Mesendoderm (in vitro differentiated cells): Measurements from ENCODE around the gene KL.

Source experiments
- DNase-seq: peaks from one replicate; pipeline ENCODE4 v3.0.0; 2013
- H2AK5ac ChIP-seq: 2 replicates; pipeline ENCODE4 v1.6.1; 2013; ENCODE audit warnings: low read length, inconsistent platforms
- H2BK120ac ChIP-seq: 2 replicates; pipeline ENCODE4 v1.6.1; 2013; ENCODE audit warnings: low read depth, mild to moderate bottlenecking, low read length, moderate library complexity, mixed read lengths
- H2BK15ac ChIP-seq: replicated peaks from 2 replicates; pipeline ENCODE4 v1.6.1; 2013; ENCODE audit warnings: low read depth, mild to moderate bottlenecking, moderate library complexity
- H2BK5ac ChIP-seq: 2 replicates; pipeline ENCODE4 v1.6.1; 2013; ENCODE audit warnings: low read length, inconsistent platforms
- H3K18ac ChIP-seq: 2 replicates; pipeline ENCODE4 v1.6.1; 2013; ENCODE audit warnings: mild to moderate bottlenecking, low read length, mixed read lengths
- H3K23ac ChIP-seq: one replicate; pipeline ENCODE4 v1.6.1; 2013; ENCODE audit warnings: low read length
- H3K27ac ChIP-seq: 2 replicates; pipeline ENCODE4 v1.5.1; 2013; ENCODE audit warnings: low read depth, mild to moderate bottlenecking, inconsistent platforms, low read length, moderate library complexity
- H3K27me3 ChIP-seq: 2 replicates; pipeline ENCODE4 v1.6.1; 2013; ENCODE audit warnings: low read length, control low read depth, mild to moderate bottlenecking, inconsistent platforms; ENCODE audit not compliant: insufficient read depth, poor library complexity
- H3K36me3 ChIP-seq: 2 replicates; pipeline ENCODE4 v1.6.1; 2013; ENCODE audit warnings: low read length, inconsistent platforms; ENCODE audit not compliant: control insufficient read depth, insufficient read depth
- H3K4ac ChIP-seq: one replicate; pipeline ENCODE4 v1.6.1; 2013; ENCODE audit warnings: low read depth, mild to moderate bottlenecking, low read length, moderate library complexity
- H3K4me1 ChIP-seq: 2 replicates; pipeline ENCODE4 v1.6.1; 2013; ENCODE audit warnings: low read depth, low read length, inconsistent platforms; ENCODE audit not compliant: control insufficient read depth
- H3K4me2 ChIP-seq: 2 replicates; pipeline ENCODE4 v1.6.1; 2013; ENCODE audit warnings: low read length
- H3K4me3 ChIP-seq: 2 replicates; pipeline ENCODE4 v1.5.1; 2013; ENCODE audit warnings: mild to moderate bottlenecking, low read length
- H3K56ac ChIP-seq: one replicate; pipeline ENCODE4 v1.6.1; 2013; ENCODE audit warnings: low read length
- H3K79me1 ChIP-seq: 2 replicates; pipeline ENCODE4 v1.6.1; 2013; ENCODE audit warnings: low read length, inconsistent platforms
- H3K79me2 ChIP-seq: 2 replicates; pipeline ENCODE4 v1.6.1; 2013; ENCODE audit warnings: mild to moderate bottlenecking, low read length; ENCODE audit not compliant: control insufficient read depth, insufficient read depth
- H3K9ac ChIP-seq: 2 replicates; pipeline ENCODE4 v1.6.1; 2013; ENCODE audit warnings: low read length, inconsistent platforms
- H4K5ac ChIP-seq: one replicate; pipeline ENCODE4 v1.6.1; 2013; ENCODE audit warnings: low read length
- H4K8ac ChIP-seq: one replicate; pipeline ENCODE4 v1.6.1; 2013; ENCODE audit warnings: low read depth, mild to moderate bottlenecking, control low read depth, low read length, moderate library complexity
- WGBS: extraction: QIAGEN DNeasy Blood & Tissue Kit; methylation state at CpG from one replicate; pipeline ENCODE4 v1.1.7; 2013; ENCODE audit warnings: low lambda C conversion rate, missing lambda C conversion rate; ENCODE audit not compliant: insufficient coverage; ENCODE audit errors: extremely low coverage; 5-methylcytosine and 5-hydroxymethylcytosine counted together

The KL gene

DNA sequence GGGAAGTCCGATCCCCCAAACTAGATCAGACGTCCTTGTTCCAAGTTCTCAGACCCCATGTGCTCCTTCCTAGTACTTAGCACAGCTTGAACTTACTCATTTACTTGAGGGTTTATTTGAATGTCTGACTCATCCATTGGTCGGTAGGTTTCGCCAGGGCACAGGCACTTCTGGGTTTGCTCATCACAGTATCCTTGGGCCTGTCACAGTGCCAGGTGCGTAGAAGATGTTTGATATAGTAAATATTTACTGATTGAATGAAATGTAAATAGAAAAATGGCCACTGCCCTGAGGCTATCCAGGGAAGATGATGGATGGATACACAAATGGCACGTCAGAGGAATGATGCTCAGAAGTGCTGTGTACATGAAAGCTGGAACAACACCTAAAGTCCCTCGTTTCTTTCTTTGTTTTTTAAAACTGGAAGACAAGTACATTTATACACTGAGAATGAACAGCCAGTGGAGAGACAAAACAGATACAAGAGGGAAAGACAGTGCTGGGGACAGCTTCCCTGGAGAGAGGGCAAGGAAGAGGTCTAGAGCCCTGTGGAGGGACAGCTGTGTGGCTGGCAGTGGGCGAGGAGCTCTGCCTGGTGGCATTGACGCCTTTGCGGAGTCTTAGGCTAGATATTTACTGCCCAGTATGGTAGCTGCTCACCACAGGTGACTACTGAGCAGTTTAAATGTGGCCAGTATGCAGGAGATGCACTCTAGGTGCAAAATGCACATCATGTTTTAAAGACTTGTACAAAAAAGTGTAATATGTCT lies 31.2 kb upstream of the KL start:
- H3K4me2 ChIP-seq, result no peak overlapping the region
- H3K23ac ChIP-seq, result no peak overlapping the region
- no peak overlapping the region for H2BK5ac ChIP-seq
- no peak overlapping the region for H3K4ac ChIP-seq
- H3K27me3 ChIP-seq, result no peaks in the 10 kb centered on the region
- no peak overlapping the region for H3K18ac ChIP-seq
- H2AK5ac ChIP-seq, result no peak overlapping the region
- no CpG with 5 or more reads among the region's 10 CpGs for WGBS
- H4K8ac ChIP-seq, result no peak overlapping the region
- H3K4me1 ChIP-seq, result no peaks in the 10 kb centered on the region
- H3K4me3 ChIP-seq, result no peak overlapping the region
- H3K36me3 ChIP-seq, result no peaks in the 10 kb centered on the region
- H2BK15ac ChIP-seq, result no peak overlapping the region
- no peaks in the 10 kb centered on the region for H3K79me2 ChIP-seq
- H2BK120ac ChIP-seq, result no peak overlapping the region
- no peak overlapping the region for H3K27ac ChIP-seq
- H3K56ac ChIP-seq, result no peak overlapping the region
- H3K9ac ChIP-seq, result no peak overlapping the region
- no peak for DNase-seq
- H4K5ac ChIP-seq, result no peak overlapping the region
- H3K79me1 ChIP-seq, result no peaks in the 10 kb centered on the region

DNA sequence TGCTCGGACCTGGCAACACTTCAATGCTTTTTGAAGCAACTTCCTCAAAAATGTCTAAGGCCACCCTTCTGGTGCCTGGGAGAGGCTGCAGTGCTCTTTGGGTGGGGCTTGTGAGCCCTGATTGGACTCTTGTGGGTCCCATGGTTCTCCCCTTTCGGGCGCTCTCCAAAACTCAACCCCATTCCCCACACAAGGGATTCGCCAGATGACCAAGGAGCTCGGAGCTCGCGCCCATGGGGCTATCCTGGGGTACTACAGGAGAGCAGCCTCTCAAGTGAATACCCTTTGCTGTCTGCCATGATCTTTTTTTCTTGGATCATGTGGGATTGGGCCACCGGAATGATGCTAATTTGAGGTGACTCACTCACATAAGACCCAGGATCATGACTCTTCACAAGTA lies 29.7 kb upstream of the KL start:
- Histone ChIP-seq H3K4ac (no peak overlapping the region), H3K79me1 (no peaks in the 10 kb centered on the region), H3K79me2 (no peaks in the 10 kb centered on the region), H3K27me3 (no peaks in the 10 kb centered on the region), H3K36me3 (no peaks in the 10 kb centered on the region), H2BK120ac (no peak overlapping the region), H2BK5ac (no peak overlapping the region), H3K23ac (no peak overlapping the region), H2AK5ac (no peak overlapping the region), H4K5ac (no peak overlapping the region), H3K56ac (no peak overlapping the region), H3K27ac (no peak overlapping the region), H4K8ac (no peak overlapping the region), H3K9ac (no peak overlapping the region), H3K4me3 (no peak overlapping the region), H3K4me2 (no peak overlapping the region), H2BK15ac (no peak overlapping the region), H3K4me1 (no peaks in the 10 kb centered on the region), H3K18ac (no peak overlapping the region)
- WGBS, result no CpG with 5 or more reads among the region's 8 CpGs
- peak; percentile 8 for DNase-seq

DNA sequence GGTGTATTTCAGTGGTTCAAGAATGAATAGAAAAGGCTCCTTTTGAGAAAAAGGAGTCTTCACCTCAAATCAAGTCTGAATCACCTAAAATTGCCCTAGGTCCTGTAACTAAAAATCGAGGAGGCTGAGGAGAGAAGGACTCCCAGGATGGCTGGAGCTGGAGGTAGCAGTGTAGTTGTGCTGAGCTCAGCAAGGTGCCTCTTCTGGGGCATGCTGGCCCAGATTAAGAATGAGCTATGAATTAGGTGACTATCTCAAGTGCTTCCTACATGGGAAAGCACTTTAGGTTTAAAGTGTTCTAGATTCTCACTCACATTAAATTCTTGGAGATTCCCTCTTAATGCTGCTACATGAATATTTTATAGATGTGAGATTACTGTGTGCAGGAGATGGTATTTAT lies 28.8 kb upstream of the KL start:
- WGBS, result no CpG with 5 or more reads among the region's 1 CpG
- Histone ChIP-seq H3K18ac (no peak overlapping the region), H3K79me1 (no peaks in the 10 kb centered on the region), H2BK120ac (no peak overlapping the region), H3K56ac (no peak overlapping the region), H2BK5ac (no peak overlapping the region), H3K4me3 (no peak overlapping the region), H3K27me3 (no peaks in the 10 kb centered on the region), H3K4me2 (no peak overlapping the region), H3K4me1 (no peaks in the 10 kb centered on the region), H3K4ac (no peak overlapping the region), H3K36me3 (no peaks in the 10 kb centered on the region), H2AK5ac (no peak overlapping the region), H4K5ac (no peak overlapping the region), H3K27ac (no peak overlapping the region), H2BK15ac (no peak overlapping the region), H3K9ac (no peak overlapping the region), H3K23ac (no peak overlapping the region), H4K8ac (no peak overlapping the region), H3K79me2 (no peaks in the 10 kb centered on the region)
- no peak for DNase-seq

DNA sequence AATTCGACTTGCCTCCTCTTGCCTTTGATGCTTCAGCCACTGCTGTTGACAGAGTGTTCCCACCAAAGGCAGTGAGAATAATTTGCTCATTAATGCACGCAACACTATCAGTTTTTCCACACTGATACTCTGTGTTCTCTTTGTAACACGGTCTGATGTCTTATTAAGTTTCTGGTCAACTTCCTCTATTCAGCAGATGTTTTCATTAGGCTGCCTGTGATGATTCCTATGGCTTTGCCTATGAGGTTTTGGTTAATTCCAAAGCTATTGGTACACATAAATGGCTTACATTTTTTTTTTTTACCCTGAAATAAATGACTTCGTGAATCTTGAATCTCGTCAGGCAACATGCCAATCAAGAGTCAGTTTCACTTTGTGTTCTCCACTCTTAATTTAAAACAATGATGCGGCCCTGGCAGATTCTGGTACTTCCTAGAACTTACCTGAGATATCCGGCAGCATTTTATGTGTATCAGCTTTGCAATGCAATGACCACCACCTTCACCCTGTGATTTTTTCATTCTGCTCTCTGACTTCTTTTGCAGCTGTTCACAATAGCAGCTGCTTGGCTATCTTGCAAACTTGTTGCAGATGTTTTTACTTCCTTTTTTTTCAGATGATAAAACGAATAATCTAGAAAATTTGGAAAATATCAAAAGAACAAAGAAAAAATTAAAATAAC lies 27.5 kb upstream of the KL start:
- no peaks in the 10 kb centered on the region for H3K27me3 ChIP-seq
- DNase-seq, result no peak
- no peaks in the 10 kb centered on the region for H3K4me1 ChIP-seq
- no peak overlapping the region for H3K9ac ChIP-seq
- no peak overlapping the region for H2BK5ac ChIP-seq
- H4K8ac ChIP-seq, result no peak overlapping the region
- H3K79me2 ChIP-seq, result no peaks in the 10 kb centered on the region
- no peaks in the 10 kb centered on the region for H3K36me3 ChIP-seq
- no peak overlapping the region for H3K23ac ChIP-seq
- H4K5ac ChIP-seq, result no peak overlapping the region
- H2BK15ac ChIP-seq, result no peak overlapping the region
- no peak overlapping the region for H3K4me3 ChIP-seq
- no peaks in the 10 kb centered on the region for H3K79me1 ChIP-seq
- no peak overlapping the region for H2BK120ac ChIP-seq
- no peak overlapping the region for H3K4ac ChIP-seq
- no peak overlapping the region for H3K56ac ChIP-seq
- WGBS, result no CpG with 5 or more reads among the region's 8 CpGs
- no peak overlapping the region for H3K4me2 ChIP-seq
- H2AK5ac ChIP-seq, result no peak overlapping the region
- H3K27ac ChIP-seq, result no peak overlapping the region
- no peak overlapping the region for H3K18ac ChIP-seq

DNA sequence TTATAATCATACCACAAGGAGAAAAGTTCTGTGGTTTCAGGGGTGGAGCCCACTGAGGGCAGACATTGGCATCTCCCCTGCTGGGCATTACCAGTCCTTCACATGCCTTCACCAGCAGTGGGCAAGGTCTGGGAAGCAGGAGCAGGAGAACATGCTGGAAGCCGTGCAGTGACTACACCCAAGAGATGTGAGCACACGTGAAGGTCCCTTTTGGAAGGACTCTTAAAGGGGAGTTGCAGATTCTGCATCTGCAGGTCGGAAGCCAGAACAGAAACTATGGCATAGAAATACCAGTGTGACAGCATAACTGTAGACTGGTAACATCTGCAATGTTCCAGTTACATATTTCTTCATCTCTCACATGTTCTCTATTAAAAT lies 26.9 kb upstream of the KL start:
- Histone ChIP-seq H2BK15ac (no peak overlapping the region), H3K56ac (no peak overlapping the region), H3K36me3 (no peaks in the 10 kb centered on the region), H3K4me2 (no peak overlapping the region), H3K18ac (no peak overlapping the region), H4K8ac (no peak overlapping the region), H2BK120ac (no peak overlapping the region), H3K23ac (no peak overlapping the region), H4K5ac (no peak overlapping the region), H3K79me2 (no peaks in the 10 kb centered on the region), H3K4me3 (no peak overlapping the region), H3K4me1 (no peaks in the 10 kb centered on the region), H2AK5ac (no peak overlapping the region), H3K79me1 (no peaks in the 10 kb centered on the region), H3K27ac (no peak overlapping the region), H3K4ac (no peak overlapping the region), H2BK5ac (no peak overlapping the region), H3K27me3 (no peaks in the 10 kb centered on the region), H3K9ac (no peak overlapping the region)
- no CpG with 5 or more reads among the region's 3 CpGs for WGBS
- no peak for DNase-seq
